GM11168 (cell line): ENCODE results near the gene SERPINA3.
"Not testable (repeated sequence)": the region's sequence is repeated elsewhere in the genome, so short reads cannot be mapped to it uniquely, and the experiment has no call there.

Experiments
- in situ Hi-C: fragments of 300-500 bp; cut with MboI; formaldehyde crosslinking; loops from one replicate; pipeline ENCODE4 v1.12.0; 2022; ENCODE audit warnings: low sequenced_read_pairs; ENCODE audit not compliant: unreplicated experiment

SERPINA3 gene

DNA sequence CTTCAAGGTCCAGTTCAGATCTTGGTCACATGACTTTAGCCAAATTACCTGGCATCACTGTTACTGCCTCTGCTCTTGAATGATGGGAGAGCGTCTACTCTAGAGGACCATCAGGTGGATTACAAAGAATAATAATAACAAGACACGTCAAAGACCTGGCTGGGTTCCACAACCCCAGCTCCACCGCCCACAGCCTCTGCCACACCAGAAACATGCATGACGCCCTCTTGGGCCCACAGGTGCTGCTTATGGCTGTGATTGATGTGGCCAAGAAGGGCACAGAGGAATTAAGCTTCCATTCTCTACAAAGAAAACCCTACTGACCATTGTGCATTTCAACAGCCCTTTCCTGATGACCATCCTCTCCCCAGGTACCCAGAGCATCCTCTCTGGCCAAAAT lies 18.2 kb downstream of the SERPINA3 start:
- in situ Hi-C loops = no loop called here

DNA sequence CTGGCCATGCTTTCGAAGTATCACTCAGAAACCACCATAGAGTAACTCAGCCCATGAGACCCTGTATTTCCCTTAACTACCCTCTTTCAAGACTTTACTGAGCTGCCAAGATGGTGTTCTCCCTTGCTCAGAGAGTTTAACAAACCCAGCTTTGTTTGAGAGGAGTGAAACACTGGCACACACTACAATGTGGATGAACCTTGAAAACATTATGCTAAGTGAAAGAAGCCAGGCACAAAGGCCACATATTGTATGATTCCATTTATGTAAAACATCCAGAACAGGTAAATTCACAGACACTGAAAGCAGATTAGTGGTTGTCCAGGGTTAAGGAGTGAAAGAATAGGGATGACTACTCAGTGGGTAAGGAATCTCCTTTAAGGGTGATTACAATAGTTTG lies 18.9 kb downstream of the SERPINA3 start:
- in situ Hi-C loops = no loop called here

DNA sequence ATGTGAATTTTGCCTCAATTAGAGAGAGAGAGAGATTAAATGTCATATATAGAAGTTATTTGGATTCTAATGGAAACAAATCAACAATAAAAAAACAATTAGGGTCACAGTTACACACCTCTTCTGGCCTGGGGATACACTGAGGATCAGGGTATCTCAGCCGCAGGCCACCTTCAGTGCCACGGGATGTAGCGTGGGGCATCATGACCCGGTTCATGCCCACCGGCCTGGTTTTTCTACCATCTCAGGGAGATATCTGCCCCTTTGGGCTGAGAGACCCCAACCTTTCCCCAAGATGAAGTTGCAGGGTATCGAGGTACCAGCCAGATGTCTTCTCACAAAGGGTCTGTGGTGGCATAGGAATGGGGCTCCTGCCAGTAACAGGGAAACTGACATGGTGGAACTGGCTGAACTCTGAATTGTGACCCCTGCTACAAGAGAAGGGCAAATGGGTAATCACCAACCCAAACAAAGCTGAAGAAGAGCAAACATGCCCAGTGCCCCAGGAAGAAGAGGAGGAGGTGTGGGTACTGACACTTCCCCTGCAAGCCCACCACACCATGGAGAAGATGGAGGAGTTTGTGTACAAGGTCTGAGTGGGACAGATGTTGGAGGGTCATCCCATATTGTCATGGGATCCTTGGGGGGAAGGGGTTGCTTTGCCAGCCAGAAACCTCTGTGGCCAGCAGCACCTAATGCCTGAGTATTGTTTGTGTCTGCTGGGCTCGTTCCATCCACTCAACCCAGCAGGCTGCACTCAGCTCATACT lies 19.5 kb downstream of the SERPINA3 start:
- in situ Hi-C loops = no loop called here

DNA sequence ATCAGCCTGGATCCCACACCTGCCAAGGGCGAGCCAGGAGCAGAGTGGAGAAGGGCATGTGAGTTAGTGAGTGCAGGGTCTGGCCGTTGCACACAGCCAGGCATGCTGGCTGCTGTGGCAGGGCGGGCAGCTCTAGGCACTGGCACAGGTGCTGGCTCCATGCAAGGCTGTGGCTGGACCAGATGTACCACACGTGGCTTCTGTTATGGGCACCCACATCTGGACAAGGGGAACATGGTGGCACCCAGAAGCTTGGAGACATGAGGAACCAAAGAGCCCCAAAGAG lies 20.1 kb downstream of the SERPINA3 start:
- in situ Hi-C loops = no loop called here

DNA sequence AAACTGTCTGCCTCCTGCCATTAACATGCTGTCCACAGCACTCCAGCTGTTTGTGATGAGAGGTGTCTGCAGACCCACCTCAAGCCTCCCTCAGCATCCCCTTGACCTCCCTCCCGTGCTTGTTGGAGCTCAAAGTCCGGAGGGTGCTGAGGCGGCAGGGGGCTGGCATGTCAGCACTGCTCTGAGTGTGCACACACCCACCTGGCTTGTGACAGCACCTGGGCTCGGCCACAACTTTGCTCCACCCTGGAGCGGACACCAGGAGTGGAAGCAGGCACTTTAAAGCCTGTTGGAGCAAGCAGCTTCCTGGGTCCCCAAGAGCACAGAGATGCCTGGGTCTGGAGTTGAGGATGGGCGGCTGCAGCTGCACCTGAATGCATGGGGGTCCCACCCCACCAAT lies 20.9 kb downstream of the SERPINA3 start:
- in situ Hi-C loops = no loop called here

DNA sequence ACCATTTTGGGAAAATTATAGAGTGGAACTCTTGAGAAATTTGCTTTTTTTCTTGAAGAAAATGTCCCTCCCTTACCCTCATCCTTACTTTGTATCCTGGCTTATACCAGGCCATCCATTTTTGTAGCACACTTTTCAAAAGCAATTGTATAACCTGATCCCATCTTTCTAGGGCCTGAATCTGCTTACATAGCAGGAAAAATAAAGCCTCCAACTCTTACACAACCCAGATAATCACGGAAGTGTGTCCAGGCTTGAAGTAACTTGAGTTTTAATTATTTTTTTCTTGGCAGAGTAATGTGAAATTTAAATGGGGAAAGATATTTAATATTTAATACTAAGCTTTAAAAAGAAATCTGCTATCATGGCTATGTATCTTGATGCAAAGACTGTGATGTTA lies 23.0 kb downstream of the SERPINA3 start:
- in situ Hi-C loops = no loop called here

DNA sequence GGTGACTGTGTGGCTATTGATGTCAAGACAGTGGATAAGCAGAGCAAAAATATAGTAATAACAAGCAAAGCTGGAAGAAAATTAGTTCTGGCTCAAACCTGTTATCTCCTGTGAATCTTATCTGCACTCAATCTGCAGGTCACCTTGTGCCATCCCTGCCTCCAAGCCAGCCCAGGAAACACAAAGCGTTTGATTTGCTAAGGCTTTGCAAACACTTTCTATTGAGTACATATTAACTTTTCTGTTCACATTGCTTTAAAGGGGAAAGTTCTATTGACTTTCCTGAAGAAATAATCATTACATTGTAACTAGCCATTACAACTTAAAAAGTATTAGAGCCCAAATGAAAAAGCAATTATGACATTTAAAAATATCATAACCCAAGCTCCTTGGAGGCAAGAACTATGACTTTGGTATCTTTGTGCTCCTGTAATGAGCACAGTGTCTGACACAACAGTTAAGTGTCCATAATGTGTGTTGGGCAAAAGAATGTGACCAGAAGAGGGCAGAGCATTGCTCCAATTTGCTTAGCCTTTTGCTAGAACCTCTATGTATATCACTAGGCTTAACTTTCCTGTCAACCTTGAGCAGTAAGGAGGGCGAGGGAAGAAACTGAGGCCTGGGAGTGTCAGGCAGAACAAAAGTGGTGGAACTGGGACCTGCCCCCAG lies 24.7 kb downstream of the SERPINA3 start:
- in situ Hi-C loops = no loop called here

DNA sequence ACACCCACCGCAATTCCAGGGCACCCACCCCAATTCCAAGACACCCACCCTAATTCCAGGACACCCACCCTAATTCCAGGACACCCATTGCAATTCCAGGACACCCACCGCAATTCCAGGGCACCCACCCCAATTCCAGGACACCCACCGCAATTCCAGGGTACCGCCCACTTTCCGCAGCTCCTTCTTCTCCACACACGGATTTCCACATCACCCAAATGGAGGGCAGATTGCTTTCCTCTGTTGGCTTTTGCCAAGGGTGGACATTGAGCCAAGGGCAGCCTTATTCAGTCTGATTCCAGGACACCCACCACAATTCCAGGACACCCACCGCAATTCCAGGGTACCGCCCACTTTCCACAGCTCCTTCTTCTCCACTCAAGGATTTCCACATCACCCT lies 25.6 kb downstream of the SERPINA3 start:
- in situ Hi-C loops = not testable (repeated sequence)

DNA sequence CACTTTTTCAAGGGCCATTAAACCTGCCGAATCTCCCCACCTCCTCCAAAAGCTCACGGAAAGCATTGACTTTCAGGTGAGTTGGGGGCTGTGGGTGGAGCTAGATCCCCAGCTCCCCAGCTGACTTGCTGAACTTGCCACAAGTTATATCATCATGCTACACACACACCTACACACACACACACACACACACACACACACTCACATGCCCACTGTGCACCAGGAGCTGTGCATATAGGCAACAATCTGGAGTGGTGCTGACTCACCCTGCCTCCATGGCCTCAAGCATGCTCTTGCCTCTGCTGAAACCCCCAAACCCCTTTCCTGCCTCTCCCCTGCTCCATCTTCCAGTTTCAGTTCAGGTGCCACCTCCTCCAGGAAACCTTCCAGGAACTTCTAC lies 26.1 kb downstream of the SERPINA3 start:
- in situ Hi-C loops = no loop called here

DNA sequence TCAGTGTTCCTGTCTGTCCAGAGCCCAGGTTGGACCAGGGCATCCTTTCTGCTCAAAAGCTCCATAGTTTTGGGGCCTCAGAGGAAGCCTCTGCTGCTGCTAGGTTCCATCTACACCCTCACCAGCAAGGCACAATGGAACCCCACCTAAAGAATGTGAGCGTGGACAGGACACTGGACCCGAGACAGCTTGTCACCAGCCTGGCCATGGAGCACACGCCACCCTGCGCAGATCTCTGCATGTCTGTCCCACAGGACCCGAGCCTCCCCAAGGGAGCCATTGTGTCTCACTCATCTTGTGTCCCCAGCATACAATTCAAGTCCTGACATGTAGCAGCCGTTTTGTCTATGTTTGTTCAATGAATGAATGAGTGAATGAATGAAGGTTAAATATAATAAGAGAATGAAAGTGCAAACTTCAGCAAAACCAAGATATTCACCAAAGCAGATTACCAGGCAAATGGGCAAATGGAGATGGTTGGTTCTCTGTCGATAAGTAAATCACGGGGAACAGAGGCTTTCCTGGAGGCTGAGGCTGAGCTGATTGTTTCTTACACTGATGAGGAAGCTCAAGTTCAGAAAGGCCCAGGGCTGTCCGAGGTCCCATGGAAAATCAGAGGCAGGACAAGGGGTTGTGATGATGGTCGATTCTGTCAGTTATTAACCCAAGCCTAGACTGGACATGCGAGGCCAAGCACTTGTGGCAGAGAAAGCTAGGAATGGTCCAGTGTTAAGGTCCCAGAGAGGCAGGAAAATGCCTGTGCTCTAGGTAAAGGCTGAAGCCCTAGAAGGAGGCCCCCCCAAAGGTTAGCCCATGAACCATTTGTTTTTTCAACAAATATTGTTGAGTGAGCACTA lies 27.0 kb downstream of the SERPINA3 start:
- in situ Hi-C loops = no loop called here

DNA sequence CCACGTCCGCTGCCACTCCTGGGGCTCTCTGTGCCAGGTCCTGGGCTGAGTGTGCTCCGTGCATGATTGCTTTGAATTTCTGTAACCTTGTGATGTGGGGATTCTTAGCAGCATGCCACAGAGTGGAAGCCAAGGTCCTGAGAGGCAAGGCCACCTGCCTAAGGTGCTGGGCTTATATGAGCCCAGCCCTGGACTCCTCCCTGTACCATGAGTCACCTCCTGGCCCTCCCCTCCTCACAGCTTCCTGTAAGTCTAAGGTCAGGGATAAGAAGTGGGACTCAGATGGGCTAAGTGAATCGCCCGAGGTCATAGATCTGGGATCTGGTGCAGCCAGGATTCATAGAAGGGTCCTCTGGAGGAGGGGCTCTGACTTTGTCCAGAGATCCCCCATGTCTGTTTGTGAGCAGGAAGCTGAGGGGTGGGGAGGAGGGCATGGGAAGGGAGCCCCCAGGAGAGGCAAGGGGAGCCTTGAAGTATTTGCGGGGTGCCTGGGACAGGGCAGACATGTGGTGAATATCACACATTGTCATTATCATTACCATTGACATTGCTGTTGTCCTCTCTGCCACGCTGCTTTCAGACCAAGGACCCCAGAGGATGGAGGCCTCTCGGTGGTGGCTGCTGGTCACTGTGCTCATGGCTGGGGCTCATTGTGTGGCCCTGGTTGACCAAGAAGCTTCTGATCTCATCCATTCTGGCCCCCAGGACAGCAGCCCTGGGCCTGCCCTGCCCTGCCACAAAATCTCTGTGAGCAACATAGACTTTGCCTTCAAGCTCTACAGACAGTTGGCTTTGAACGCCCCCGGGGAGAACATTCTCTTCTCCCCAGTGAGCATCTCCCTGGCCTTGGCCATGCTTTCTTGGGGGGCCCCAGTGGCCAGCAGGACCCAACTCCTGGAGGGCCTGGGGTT lies 28.8 kb downstream of the SERPINA3 start:
- in situ Hi-C loops = no loop called here

DNA sequence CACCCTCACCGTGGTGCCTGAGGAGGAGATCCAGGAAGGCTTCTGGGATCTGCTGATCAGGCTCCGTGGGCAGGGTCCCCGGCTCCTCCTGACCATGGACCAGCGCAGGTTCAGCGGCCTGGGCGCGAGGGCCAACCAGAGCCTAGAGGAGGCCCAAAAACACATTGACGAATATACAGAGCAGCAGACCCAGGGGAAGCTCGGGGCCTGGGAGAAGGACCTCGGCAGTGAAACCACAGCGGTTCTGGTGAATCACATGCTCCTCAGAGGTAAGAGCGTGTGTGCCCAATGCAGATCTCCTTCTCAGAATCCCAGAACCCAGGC lies 29.4 kb downstream of the SERPINA3 start:
- in situ Hi-C loops = no loop called here

DNA sequence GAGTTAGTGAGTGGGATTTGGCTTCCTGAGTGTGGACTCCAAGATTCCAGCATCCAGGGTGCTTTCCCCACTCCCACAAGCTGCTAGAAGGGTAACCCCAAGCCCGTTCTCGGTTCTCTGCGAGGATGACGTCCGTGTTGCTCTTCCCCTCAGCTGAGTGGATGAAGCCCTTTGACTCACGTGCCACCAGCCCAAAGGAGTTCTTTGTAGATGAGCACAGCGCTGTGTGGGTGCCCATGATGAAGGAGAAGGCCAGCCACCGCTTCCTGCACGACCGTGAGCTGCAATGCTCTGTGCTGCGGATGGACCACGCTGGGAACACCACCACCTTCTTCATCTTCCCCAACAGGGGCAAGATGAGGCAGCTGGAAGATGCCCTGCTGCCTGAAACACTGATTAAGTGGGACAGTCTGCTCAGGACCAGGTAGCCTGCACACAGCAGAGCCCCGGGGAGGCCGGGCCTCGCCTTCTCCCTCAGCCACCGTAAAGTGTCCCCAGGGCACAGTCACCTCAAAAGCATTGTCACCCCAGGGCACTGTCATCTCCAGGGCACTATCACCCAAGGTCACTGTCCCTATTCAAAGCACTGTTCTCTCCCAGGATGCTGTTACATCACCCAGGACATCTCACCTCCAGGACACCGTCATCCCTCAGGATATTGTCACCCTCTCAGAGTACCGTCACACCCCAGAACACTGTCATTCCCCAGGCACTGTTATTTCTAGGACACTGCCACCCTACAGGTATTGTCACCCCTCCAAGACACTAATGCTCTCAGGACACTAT lies 31.3 kb downstream of the SERPINA3 start:
- in situ Hi-C loops = no loop called here

DNA sequence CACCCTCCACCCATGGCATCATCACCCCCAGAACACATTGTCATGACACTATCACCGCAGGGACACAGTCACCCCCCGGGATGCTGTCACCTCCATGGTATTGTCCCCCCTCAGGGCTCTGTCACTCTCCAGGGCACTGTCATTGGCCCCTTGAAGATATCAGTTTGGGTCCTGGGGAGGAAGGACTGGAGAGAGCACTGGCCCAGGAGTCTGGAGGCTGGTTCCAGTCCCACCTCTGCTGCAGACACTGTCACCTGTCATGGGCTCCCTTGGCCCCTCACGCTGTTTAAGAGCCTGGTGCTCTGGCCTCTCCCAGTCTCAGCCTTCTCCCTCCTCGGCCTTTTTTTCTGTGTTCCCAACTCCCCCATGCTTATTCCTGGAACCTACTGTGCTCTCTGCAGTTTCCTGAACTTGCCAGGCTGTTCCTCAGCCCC lies 31.9 kb downstream of the SERPINA3 start:
- in situ Hi-C loops = no loop called here

DNA sequence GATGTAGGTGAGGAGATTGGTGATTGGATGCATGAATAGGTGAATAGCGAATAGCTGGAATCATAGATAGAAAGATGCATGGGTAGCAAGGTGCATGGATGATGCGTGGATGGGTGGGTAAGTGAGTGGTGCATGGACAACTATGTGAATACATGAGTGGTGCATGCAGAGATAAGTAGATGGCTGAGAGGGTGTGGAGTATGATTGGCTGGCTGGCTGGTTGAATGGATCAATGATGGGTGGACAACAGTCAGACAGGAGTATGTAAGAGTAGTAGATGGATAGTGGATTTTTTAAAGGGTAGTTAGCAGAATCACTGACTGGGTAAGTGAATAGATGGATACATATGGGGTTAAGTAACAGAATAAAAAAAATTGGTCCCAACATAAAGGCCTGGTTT lies 33.9 kb downstream of the SERPINA3 start:
- in situ Hi-C loops = no loop called here

DNA sequence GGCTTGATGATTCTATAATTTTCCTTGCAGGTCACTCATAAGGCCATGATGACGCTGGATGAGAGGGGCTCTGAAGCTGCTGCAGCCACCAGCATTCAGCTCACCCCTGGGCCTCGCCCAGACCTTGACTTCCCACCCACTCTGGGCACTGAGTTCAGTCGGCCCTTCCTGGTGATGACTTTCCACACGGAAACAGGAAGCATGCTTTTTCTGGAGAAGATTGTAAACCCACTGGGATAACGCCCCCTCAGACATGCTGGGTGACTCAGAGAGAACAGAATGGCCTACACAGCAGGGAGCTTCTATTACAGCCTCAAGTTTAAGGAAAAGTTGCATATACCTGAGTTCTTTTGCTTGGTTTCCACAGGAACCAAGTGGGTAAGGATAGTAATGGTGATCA lies 34.3 kb downstream of the SERPINA3 start:
- in situ Hi-C loops = no loop called here

DNA sequence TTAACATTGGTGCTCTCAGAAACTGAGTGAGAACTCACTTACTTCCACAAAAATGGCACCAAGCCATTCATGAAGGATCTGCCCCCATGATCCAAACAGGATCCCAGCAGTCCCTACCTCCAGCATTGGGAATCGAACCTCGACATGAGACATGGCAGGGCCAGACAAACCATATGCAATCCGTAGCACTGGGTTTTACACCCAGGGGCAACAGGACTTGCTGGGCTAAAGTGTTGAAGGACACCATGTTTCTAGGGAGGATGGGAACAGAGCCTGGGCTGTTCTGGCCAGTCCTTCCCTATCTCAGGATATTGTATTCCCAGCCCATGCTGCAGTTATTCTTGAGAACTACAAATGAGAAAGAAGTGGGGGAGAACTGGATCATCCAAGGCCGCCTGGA lies 36.6 kb downstream of the SERPINA3 start:
- in situ Hi-C loops = no loop called here

DNA sequence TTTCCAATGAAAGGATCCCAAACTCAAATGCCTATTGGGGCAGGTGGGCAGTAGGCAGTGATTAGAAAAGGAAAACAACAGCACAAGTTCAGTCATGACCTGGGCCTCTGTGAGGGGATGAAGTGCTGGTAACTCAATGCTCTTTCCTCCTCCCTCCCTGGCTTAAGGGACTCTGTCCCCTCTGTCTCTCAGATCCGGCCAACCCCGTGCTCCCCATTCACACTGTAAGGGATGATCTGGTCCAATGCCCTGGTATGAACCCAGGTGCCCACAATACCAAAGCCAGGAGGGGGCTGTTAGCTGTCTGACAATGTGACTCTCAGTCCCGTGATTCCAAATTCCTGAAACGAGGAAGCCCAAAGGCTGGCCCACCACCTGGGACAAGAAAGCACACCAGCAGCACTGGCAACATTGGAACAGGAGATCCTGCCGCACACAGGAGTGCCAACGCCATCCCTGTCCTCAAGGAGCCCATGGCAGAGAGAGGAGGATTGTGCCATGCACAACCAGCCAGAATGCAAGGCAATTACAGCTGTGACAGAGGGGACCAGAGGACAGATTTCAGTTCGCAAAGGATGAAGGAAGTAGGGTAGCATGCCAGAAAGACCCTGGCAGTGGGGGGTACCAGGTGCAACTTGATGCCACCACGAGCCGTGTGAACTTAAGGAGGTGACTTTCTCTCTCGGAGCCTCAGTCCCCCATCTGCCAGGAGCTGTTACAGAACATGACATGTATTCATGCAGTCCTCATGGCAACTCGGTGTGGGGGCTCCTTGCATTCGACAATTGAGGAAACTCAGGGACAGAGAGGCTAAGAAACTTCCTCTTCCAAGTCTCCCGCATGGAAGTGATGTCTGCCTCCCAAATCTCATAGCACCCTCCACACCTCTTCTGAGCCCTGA lies 37.6 kb downstream of the SERPINA3 start:
- in situ Hi-C loops = no loop called here

DNA sequence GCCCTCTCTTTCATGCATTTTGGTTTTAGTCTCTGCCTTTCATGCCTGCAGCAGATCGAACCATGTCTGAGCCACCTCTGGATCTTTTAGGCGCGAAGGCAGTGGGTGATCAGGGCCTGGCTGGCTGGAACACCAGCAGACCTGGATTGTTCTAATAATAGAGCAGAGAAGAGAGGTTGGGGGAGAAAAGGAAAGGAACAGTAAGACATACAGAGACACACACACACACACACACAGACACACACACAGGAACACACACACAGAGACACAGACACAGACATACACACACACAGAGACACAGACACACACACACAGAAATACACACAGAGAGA lies 38.2 kb downstream of the SERPINA3 start:
- in situ Hi-C loops = no loop called here
